ENCODE results near the gene ANXA3.

ANXA3 gene

DNA sequence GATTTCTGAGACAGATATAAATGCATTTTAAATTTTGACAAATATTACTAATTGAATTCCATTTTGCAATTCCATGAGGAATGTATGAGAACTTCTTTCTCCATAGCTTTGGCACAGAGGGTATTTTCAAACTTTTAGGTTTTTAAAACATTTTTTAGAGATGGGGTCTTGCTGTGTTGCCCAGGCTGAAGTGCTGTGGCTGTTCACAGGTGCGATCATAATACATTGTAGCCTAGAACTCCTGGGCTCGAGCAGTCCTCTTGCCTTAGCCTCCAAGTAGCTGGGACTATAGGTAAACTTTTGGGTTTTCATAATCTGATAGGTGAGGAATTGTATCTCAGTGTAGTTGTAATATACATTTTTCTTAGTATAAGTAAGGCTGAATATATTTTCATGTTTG lies 53.4 kb downstream of the ANXA3 start:
- no peak for TF ChIP-seq ZNF274 (IDR thresholded peaks at IDR 0.05; ENCODE audit: low read depth, low read length)
- no peak overlapping the region for H3K4me3 ChIP-seq (ENCODE audit: low read length)

DNA sequence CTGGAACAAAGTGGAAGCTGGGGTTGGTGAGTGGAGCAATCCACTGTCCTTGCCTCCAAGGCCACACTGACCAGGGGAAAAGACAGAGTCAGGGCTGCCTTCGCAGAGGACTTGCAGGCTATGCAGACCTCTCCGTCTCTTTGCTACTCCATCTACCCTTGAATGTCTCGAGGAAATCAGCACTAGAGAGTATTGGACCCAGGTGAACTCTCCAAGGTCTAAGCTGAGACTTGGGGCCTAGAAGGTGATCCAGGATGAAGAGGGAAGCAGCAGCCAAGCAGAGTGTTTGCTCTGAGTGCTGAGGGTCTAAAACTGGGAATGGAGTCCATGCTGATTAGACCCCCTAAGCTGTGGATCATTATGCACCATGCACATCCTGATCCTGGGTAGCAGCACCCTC lies 54.5 kb downstream of the ANXA3 start:
- no peak for TF ChIP-seq ZNF274 (IDR thresholded peaks at IDR 0.05; ENCODE audit: low read depth, low read length)
- no peak overlapping the region for H3K4me3 ChIP-seq (ENCODE audit: low read length)

DNA sequence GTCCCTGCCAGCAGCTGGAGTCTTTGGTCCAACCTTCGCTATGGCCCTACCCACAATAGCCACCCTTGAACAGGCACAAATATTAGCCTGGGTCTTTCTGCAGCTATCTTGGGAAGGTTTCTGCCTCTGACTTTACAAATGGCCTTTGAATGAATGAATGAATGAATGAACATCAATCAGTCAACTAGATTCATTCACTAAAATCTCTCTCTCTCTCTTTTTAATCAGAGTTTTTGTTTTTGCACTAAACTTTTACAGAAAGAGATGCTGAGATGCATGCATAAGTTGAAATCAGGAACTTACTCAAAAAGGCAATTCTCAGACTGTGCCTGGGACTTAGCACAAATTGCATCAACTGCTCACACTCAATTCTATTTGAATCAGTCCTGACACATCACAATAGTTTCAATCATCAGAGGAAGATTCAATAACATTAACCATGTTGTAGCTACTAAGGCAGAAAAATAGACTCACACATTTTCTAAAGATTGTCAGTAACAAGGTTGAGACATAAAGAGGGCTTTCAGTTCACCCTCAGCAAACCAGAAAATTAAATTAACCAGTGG lies 55.0 kb downstream of the ANXA3 start:
- no peak overlapping the region for H3K4me3 ChIP-seq (ENCODE audit: low read length)
- no peak for TF ChIP-seq ZNF274 (IDR thresholded peaks at IDR 0.05; ENCODE audit: low read depth, low read length)

DNA sequence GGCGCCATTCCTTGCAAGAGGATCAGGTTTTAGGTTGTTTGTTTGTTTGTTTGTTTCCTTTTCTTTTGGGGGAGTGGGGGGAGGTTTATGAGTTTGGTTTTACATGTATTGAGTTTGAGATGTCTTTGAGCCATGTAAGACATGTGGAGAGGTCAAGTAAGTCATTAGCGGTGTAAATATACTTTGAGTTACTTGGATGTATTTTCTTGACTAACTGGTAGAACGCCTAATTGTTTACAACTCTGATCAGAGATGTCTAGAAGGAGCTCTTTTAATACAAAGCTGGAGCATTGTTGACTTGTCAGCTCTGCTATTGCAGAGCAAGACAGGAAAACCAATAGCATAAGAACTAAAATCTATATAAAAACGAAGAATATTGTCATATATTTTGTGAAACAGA lies 57.1 kb downstream of the ANXA3 start:
- no peak overlapping the region for H3K4me3 ChIP-seq (ENCODE audit: low read length)
- no peak for TF ChIP-seq ZNF274 (IDR thresholded peaks at IDR 0.05; ENCODE audit: low read depth, low read length)

DNA sequence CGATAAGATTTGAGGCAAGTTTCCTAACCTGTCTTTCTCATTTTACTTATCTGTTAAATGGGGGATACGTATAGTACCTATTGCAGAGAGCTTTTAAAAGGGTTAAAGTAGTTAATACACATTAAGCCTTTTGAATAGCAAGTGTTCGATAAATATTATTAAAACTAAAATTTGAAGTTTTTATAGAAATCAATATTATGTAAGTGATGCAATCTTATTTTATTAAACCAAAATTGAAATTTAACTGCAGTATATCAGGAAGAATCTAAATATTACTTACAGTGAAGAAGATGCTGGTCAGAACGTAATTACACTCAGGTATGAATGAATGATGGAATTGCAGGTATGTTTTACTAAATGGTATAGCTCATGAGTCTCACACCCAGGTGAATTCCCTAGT lies 58.0 kb downstream of the ANXA3 start:
- H3K4me3 ChIP-seq (ENCODE audit: low read length), result no peak overlapping the region
- TF ChIP-seq ZNF274 (IDR thresholded peaks at IDR 0.05; ENCODE audit: low read depth, low read length), result no peak

DNA sequence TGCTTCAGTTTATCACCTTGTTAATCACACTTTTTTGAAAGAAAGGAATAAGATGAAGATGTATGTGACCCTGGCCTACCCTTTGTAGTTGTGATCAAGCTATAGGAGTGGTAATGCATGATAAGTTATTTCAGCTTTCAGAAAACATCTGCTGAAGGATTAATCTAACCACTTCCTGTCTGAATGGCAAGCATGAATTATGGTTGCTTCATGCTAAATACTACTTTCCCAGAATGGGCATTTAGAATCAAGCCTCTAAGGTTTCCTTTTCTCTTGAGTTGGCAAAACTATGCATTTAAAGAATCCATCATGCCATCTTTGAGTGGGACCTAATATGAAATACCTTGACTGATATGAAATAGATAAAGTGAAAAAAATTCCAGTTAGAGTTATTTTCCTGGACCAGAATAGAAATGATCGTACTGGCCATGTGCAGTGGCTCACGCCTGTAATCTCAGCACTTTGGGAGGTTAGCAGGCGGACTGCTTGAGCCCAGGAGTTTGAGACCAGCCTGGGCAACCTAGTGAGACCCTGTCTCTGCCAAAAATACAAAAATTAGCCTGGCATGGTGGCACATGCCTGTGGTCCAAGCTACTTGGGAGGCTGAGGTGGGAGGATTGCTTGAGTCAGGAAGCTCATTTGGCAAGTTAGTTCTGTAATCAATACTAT lies 59.1 kb downstream of the ANXA3 start:
- no peak overlapping the region for H3K4me3 ChIP-seq (ENCODE audit: low read length)

DNA sequence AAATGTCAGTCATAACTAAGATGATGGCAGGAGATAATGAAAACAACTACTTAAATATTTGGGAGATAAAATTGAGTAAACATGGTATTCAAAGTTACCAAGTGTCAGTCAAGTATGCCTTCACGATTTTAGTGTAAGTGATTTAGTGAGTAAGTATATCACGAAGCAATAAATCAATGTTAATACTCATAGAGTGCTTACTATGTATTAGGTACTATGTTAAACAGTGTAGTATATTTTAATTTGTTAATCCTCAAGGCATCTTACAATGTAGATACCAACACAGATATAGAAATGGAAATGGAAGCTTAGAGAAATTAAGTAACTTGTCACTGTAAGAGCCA lies 59.6 kb downstream of the ANXA3 start:
- H3K4me3 ChIP-seq (ENCODE audit: low read length), result no peak overlapping the region
- TF ChIP-seq ZNF274 (IDR thresholded peaks at IDR 0.05; ENCODE audit: low read depth, low read length), result no peak

More for the DNA sequence above, 59.1 kb downstream of the ANXA3 start:
- TF ChIP-seq ZNF274 (IDR thresholded peaks at IDR 0.05; ENCODE audit: low read depth, low read length), result no peak

DNA sequence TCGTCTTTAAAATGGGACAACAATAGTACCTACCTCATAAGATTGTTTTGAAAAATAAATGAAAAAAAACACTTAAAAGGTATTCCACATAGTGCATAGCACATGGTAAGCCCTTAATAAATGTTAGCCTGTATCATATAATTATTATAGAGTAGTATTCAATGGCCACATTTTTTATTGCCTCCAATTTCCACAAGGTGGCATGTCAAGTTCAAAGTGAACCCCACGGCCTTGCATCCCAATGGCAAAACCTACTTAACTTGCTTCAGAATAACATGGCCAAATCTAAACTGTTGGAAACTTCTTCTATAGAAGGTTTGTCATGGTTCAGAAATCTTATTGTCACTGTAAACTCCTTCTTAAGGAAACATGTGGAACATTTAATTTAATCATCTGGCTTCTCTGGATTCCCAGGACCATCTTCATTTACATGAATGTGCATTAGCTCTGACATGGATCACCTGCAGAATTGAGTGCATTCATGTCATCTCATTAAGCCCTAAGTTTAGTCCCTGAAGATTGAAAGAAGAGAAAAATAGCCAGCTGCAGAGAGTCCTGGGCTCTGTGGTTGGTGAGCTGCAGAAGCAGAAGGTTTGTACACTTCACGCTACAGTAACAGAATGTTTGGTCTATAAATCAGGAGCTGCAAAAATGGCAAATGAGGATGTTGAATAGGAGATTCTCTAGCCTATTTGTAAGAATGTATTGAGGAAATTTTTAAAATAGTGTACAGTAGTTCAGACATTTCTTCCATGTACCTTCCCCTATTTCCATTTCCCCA lies 61.0 kb downstream of the ANXA3 start:
- no peak overlapping the region for H3K4me3 ChIP-seq (ENCODE audit: low read length)
- no peak for TF ChIP-seq ZNF274 (IDR thresholded peaks at IDR 0.05; ENCODE audit: low read depth, low read length)

DNA sequence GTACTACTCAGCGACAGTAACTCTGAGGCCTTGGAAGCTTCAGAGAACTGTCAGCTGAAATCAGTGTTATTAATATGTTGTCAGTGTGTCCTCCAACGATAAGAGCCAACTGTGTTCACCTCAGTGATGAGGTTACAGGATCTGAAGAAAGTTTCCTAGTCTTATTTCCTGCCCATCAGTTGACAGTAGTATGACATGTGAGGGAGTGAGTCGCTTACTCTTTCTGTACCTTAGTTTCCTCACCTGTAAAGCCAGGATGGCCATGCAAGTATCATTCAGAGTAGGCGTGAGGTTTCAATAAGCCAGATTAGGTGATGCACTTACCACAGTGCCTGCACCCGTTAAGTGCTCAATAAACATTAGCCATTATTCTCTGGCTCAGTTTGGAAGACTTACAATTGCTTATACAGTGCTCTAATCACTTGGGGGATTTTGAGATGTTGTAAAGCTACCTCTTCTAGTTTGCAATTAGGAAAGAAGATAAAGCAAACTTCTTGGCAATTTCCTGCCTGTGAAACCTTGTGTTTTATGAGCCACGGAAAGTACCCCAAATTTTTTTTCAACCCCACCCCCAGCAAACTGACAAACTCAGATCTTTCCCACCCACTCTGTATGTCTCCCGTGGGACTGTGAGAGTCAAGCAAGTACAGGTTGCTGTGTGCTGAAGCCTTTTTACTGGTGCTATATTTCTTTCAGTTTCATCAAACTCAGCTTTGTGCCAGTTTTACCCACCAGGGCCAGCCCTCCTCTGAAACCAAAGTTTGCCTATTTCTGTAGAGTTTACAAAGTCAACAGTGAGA lies 62.2 kb downstream of the ANXA3 start:
- no peak for TF ChIP-seq ZNF274 (IDR thresholded peaks at IDR 0.05; ENCODE audit: low read depth, low read length)
- H3K4me3 ChIP-seq (ENCODE audit: low read length), result peak overlapping the region; percentile 22; the same call in 1 of the 2 replicates

DNA sequence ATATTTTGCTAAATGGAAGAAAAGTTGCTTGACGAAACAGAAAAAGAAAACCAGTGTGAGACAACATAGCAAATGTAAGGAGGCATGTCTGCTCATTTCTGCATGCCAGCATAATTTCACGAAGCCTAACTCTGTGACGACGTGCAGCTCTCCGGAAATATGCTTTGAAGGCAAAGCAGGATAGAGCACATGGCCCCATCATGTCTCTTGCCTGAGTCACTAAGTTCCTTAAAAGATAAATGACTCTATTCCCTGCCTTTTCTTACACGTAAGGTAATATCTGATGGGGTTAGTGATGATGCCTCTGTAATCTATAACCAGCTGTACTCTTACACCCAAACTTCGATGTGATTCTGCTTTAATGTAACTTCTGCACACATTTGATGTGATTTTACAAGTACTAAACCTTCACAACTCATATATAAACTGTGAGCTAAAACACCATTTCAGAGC lies 64.5 kb downstream of the ANXA3 start:
- H3K4me3 ChIP-seq (ENCODE audit: low read length), result no peak overlapping the region
- no peak for TF ChIP-seq ZNF274 (IDR thresholded peaks at IDR 0.05; ENCODE audit: low read depth, low read length)

DNA sequence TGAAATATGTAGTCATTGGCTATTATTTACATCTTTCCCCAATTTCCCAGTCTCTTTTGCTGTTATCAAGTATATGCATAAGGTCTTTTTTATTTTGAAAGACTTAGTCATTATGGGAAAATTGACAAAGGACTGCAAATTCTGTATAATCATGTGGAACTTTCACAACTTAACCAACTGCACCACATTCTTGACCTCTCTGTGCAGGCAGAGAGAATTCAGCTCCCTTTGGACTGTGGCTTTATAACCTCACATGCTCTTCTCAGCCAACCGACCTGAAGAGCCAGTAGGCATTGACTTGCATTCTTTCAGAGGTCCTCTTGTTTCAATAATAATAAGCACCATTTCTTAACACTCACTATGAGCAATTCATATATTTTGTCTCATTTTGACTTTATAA lies 66.9 kb downstream of the ANXA3 start:
- no peak overlapping the region for H3K4me3 ChIP-seq (ENCODE audit: low read length)
- no peak for TF ChIP-seq ZNF274 (IDR thresholded peaks at IDR 0.05; ENCODE audit: low read depth, low read length)

DNA sequence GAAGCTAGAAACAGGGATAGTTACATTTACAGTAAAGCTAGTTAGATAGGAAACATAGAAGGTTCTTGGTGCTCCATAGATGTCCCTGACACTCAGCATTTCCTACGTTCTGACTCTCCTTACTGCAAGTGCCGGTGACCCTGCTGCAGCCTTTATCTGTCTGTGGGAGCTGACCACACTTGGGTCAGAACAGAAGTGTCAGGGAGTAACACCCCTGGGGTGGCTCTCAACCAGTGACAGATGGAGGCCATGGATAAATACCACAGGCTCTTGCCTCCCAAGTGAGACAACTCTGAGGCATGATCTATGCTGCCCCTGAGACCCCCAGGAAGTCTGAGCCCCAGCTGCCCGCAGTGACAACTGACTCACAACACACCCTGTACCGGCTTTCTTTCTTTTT lies 69.8 kb downstream of the ANXA3 start:
- TF ChIP-seq ZNF274 (IDR thresholded peaks at IDR 0.05; ENCODE audit: low read depth, low read length), result no peak
- H3K4me3 ChIP-seq (ENCODE audit: low read length), result no peak overlapping the region

DNA sequence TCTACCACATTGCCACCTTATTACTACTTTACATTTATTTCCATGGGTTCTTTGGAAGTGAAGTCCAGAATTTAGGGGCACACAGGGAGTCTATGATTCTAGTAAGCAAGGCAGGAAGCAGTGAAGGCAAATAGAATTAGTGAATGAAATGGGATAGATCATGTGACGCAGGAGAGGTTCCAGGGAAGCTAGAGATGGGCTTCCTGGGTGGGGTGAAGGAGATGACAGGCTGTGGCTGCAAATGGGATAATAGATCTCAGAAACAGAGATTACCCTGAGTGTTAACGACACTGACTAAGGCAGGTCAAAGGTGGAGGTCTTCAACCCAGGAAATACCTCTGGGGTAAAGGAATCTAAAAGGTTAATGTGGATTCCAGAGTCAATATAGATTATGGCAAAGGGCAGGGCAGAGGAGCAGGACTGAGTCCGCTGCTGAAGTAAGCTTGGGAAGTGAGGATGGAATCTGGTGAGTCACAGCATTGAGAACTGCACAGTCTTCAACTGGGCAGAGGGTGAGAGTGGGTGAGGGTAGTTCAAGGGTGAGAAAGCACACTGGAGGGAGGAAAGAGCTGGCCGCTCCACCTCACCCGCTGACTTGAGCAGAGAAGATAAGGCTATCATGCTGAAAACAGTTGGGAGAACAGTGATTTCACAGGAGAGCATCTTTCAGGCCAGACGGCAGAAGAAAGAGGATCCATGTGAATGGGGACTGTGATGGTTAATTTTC lies 70.8 kb downstream of the ANXA3 start:
- H3K4me3 ChIP-seq (ENCODE audit: low read length), result no peak overlapping the region
- TF ChIP-seq ZNF274 (IDR thresholded peaks at IDR 0.05; ENCODE audit: low read depth, low read length), result no peak

DNA sequence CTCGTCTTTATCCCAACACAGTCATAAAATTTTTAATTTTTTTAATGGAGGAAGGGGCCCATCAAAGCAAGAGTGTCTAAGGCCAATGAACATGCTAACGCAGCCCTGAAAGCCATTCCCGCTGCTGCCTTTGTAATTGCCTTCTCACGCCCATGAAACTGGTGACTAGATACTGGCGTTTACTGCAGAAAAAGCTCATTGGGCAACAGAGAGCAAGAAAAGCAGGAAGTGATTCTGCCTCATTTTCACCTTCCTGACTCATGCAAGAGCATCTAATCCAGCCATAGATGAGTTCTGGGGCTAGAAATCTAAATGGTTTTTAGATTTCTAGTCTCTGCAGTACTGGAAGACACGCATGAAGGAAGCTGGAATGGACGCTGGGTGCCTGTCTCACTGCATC lies 72.5 kb downstream of the ANXA3 start:
- H3K4me3 ChIP-seq (ENCODE audit: low read length), result no peak overlapping the region
- TF ChIP-seq ZNF274 (IDR thresholded peaks at IDR 0.05; ENCODE audit: low read depth, low read length), result no peak

Data from GM08714 (cell line).